Neural progenitor cell (in vitro differentiated cells): ENCODE results near the gene RNASEH2A. TPM values are rescaled to one million over a fixed set of nuclear protein-coding genes. Genes with fewer than 3 reads are reported as not detected.
A peak's percentile ranks its signal among the peaks of the same experiment; 100 is the strongest.

Source experiments
- DNase-seq: peaks from one replicate; pipeline ENCODE4 v3.0.0-alpha.2; 2016; ENCODE audit warnings: low spot score
- H2AFZ ChIP-seq: fragments of 200-600 bp; sonication (generic); replicated peaks from 2 replicates; pipeline ENCODE4 v1.6.1; 2016; ENCODE audit warnings: antibody characterized with exemption
- H3F3A ChIP-seq: fragments of 200-600 bp; sonication (generic); 2 replicates; pipeline ENCODE4 v1.6.1; 2016; ENCODE audit warnings: antibody characterized with exemption, low read depth
- H3K27ac ChIP-seq: fragments of 200-600 bp; sonication (generic); 2 replicates; pipeline ENCODE4 v1.5.1; 2016; ENCODE audit warnings: mild to moderate bottlenecking
- H3K27me3 ChIP-seq: fragments of 200-600 bp; sonication (generic); 2 replicates; pipeline ENCODE4 v1.6.1; 2016; ENCODE audit warnings: mild to moderate bottlenecking, moderate library complexity
- H3K36me3 ChIP-seq: fragments of 200-600 bp; sonication (generic); 2 replicates; pipeline ENCODE4 v1.5.1; 2016
- H3K4me1 ChIP-seq: fragments of 200-600 bp; sonication (generic); 2 replicates; pipeline ENCODE4 v1.6.1; 2016; ENCODE audit warnings: mixed run types
- H3K4me2 ChIP-seq: fragments of 200-600 bp; sonication (generic); 2 replicates; pipeline ENCODE4 v1.6.1; 2016
- H3K4me3 ChIP-seq: fragments of 200-600 bp; sonication (generic); 2 replicates; pipeline ENCODE4 v1.5.1; 2016
- H3K79me2 ChIP-seq: fragments of 200-600 bp; sonication (generic); 2 replicates; pipeline ENCODE4 v1.6.1; 2016; ENCODE audit warnings: low read depth
- H3K9ac ChIP-seq: fragments of 200-600 bp; sonication (generic); 2 replicates; pipeline ENCODE4 v1.6.1; 2016
- H3K9me3 ChIP-seq: fragments of 200-600 bp; sonication (generic); 2 replicates; pipeline ENCODE4 v1.5.1; 2016; ENCODE audit warnings: low read depth
- H4K20me1 ChIP-seq: fragments of 200-600 bp; sonication (generic); 2 replicates; pipeline ENCODE4 v1.6.1; 2016; ENCODE audit warnings: low read depth
- H3K27ac Mint-ChIP-seq: 3 replicates; pipeline ENCODE4 v1.8.0; 2021; ENCODE audit warnings: mixed read lengths
- H3K27me3 Mint-ChIP-seq: 2 replicates; pipeline ENCODE4 v1.8.0; 2022; ENCODE audit warnings: low read depth, mild to moderate bottlenecking, inconsistent platforms, moderate library complexity, mixed read lengths; ENCODE audit not compliant: insufficient read depth
- H3K36me3 Mint-ChIP-seq: 3 replicates; pipeline ENCODE4 v1.8.0; 2021; ENCODE audit warnings: mixed read lengths
- H3K4me1 Mint-ChIP-seq: 3 replicates; pipeline ENCODE4 v1.8.0; 2021; ENCODE audit warnings: mixed read lengths
- H3K4me3 Mint-ChIP-seq: 3 replicates; pipeline ENCODE4 v1.8.0; 2021; ENCODE audit warnings: mild to moderate bottlenecking, moderate library complexity, mixed read lengths
- H3K9me3 Mint-ChIP-seq: 3 replicates; pipeline ENCODE4 v1.8.0; 2020; ENCODE audit warnings: mixed read lengths
- EZH2 ChIP-seq: fragments of 200-600 bp; sonication (generic); IDR thresholded peaks from 2 replicates; pipeline ENCODE4 v1.6.1; 2017; ENCODE audit warnings: antibody characterized with exemption, mild to moderate bottlenecking, moderate library complexity
- EZH2phosphoT487 ChIP-seq: fragments of 200-600 bp; sonication (generic); IDR thresholded peaks from 2 replicates; pipeline ENCODE4 v1.6.1; 2017; ENCODE audit warnings: antibody characterized with exemption
- total RNA-seq: library from RNA; depleted of rRNA; stranded (reverse); fragments of >200 nt; gene quantifications from 2 replicates; pipeline ENCODE4 v1.2.3, GENCODE V29; 2015; ENCODE audit warnings: low replicate concordance
- TF ChIP-seq, protein P1 (sequence below): fragments of 200-600 bp; sonication (generic); IDR thresholded peaks from 2 replicates; pipeline ENCODE4 v1.5.1; 2017; ENCODE audit warnings: antibody characterized with exemption, mild to moderate bottlenecking

RNASEH2A gene
- total RNA-seq, 1 donor from 2014 or later, result 60.3 TPM

DNA sequence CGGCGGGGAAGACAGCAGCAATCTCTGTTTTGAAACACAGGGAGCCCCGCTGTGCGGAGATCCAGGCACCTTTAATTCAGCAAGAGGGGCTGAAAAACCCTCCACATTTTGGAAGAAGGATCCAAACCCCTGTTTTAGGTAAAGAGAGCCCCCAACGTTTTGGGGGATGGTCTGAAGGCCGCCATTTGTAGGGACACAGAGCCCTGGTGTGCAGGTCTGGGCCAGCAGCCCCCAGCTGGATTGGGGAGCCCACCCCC, 27.6 kb upstream of the RNASEH2A start:
- Histone ChIP-seq H3K36me3 (no peaks in the 10 kb centered on the region), H3K4me2 (peak overlapping the region; percentile 91), H3K27me3 (peaks cover 10% of the 10 kb centered on the region), H3F3A (peaks cover 59% of the 10 kb centered on the region), H3K4me1 (peaks cover 35% of the 10 kb centered on the region), H3K9ac (no peak overlapping the region), H3K4me3 (peak overlapping the region; percentile 60), H3K9me3 (no peaks in the 10 kb centered on the region), H3K27ac (no peak overlapping the region), H2AFZ (peak overlapping the region; percentile 52), H4K20me1 (no peaks in the 10 kb centered on the region), H3K79me2 (no peaks in the 10 kb centered on the region)
- TF ChIP-seq EZH2phosphoT487 (no peak), EZH2 (no peak)
- TF ChIP-seq, protein P1, sequence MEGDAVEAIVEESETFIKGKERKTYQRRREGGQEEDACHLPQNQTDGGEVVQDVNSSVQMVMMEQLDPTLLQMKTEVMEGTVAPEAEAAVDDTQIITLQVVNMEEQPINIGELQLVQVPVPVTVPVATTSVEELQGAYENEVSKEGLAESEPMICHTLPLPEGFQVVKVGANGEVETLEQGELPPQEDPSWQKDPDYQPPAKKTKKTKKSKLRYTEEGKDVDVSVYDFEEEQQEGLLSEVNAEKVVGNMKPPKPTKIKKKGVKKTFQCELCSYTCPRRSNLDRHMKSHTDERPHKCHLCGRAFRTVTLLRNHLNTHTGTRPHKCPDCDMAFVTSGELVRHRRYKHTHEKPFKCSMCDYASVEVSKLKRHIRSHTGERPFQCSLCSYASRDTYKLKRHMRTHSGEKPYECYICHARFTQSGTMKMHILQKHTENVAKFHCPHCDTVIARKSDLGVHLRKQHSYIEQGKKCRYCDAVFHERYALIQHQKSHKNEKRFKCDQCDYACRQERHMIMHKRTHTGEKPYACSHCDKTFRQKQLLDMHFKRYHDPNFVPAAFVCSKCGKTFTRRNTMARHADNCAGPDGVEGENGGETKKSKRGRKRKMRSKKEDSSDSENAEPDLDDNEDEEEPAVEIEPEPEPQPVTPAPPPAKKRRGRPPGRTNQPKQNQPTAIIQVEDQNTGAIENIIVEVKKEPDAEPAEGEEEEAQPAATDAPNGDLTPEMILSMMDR, result no peak
- H3K27me3 Mint-ChIP-seq, result peaks cover 16% of the 10 kb centered on the region
- peak overlapping the region; percentile 84 for H3K4me3 Mint-ChIP-seq
- H3K36me3 Mint-ChIP-seq, result peaks cover 4% of the 10 kb centered on the region
- no peak overlapping the region for H3K27ac Mint-ChIP-seq
- no peak for DNase-seq
- peaks cover 2% of the 10 kb centered on the region for H3K9me3 Mint-ChIP-seq
- peaks cover 38% of the 10 kb centered on the region for H3K4me1 Mint-ChIP-seq

DNA sequence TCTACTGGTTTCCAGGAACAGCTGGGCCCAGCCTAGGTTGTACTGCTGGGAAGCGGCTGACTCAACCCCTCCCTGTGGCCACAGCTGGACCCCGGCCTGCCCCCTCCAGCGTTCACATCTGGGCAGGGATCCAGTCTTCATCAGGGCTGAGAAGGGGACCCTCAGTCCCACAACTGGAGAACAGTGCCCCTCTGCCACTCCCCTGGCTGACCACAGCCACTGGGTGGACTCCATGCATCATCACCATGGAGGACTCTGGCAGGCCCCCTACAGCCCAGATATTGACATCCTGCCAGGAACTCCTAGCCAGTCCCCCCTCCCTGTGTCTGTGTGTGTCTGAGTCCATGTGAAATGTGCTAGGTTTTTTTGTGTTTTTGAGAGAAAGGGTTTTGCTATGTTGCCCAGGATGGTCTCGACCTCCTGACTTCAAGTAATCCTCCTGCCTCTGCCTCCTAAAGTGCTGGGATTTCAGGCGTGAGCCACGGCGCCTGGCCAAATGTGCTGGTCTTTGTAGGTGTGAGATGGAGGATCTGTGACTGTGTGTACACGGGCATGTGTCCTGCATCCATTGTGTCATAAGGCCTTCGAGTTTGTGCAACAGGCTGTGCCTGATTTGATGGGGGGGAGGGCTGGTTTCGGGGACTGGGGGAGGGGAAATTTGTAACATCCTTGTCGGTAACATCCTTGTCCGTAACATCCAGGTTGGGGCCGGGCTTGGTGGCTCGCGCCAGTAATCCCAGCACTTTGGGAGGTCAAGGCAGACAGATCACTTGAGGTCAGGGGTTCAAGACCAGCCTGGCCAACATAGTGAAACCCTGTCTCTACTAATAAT, 27.0 kb upstream of the RNASEH2A start:
- H3K36me3 Mint-ChIP-seq, result peaks cover 3% of the 10 kb centered on the region
- no peaks in the 10 kb centered on the region for H4K20me1 ChIP-seq
- DNase-seq, result peak; percentile 45
- H3K9ac ChIP-seq, result no peak overlapping the region
- peaks cover 35% of the 10 kb centered on the region for H3K4me1 ChIP-seq
- peak overlapping the region; percentile 91 for H3K4me2 ChIP-seq
- H3K4me3 ChIP-seq, result peak overlapping the region; percentile 60
- H3K79me2 ChIP-seq, result no peaks in the 10 kb centered on the region
- H3K27me3 Mint-ChIP-seq, result peaks cover 16% of the 10 kb centered on the region
- no peaks in the 10 kb centered on the region for H3K36me3 ChIP-seq
- no peak overlapping the region for H3K27ac ChIP-seq
- peaks cover 38% of the 10 kb centered on the region for H3K4me1 Mint-ChIP-seq
- H3K4me3 Mint-ChIP-seq, result peak overlapping the region; percentile 84
- peak overlapping the region; percentile 70 for H3K27ac Mint-ChIP-seq
- peaks cover 8% of the 10 kb centered on the region for H3K27me3 ChIP-seq
- TF ChIP-seq EZH2phosphoT487, result no peak
- TF ChIP-seq, protein P1, result peak; percentile 26
- H3F3A ChIP-seq, result peaks cover 59% of the 10 kb centered on the region
- peak overlapping the region; percentile 52 for H2AFZ ChIP-seq
- H3K9me3 ChIP-seq, result no peaks in the 10 kb centered on the region
- peaks cover 2% of the 10 kb centered on the region for H3K9me3 Mint-ChIP-seq

DNA sequence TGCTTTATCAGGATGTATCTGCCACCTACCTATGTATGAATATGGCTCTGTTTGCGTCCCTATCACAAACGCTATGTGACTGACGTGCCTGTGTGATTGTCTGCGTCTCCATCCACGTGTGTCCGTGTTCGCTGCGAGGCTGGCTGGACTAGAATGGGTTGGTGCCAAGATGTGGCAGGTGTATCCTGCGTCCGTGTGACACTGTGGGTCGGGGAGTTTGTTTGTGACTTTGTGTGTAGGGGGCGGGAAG, 24.3 kb upstream of the RNASEH2A start:
- H3K4me3 ChIP-seq, result peak overlapping the region; percentile 66
- H3K4me1 ChIP-seq, result peaks cover 31% of the 10 kb centered on the region
- no peaks in the 10 kb centered on the region for H3K27me3 ChIP-seq
- TF ChIP-seq EZH2phosphoT487, result no peak
- TF ChIP-seq EZH2, result no peak
- TF ChIP-seq, protein P1, result no peak
- no peaks in the 10 kb centered on the region for H3K36me3 Mint-ChIP-seq
- peak overlapping the region; percentile 30 for H2AFZ ChIP-seq
- H3K4me1 Mint-ChIP-seq, result peaks cover 35% of the 10 kb centered on the region
- H3K27ac ChIP-seq, result no peak overlapping the region
- no peak for DNase-seq
- H3K36me3 ChIP-seq, result no peaks in the 10 kb centered on the region
- no peaks in the 10 kb centered on the region for H3K9me3 ChIP-seq
- no peak overlapping the region for H3K9ac ChIP-seq
- peaks cover 63% of the 10 kb centered on the region for H3F3A ChIP-seq
- H3K9me3 Mint-ChIP-seq, result peaks cover 2% of the 10 kb centered on the region
- peak overlapping the region; percentile 100 for H3K27ac Mint-ChIP-seq
- no peaks in the 10 kb centered on the region for H4K20me1 ChIP-seq
- no peaks in the 10 kb centered on the region for H3K79me2 ChIP-seq
- peak overlapping the region; percentile 90 for H3K4me3 Mint-ChIP-seq
- H3K4me2 ChIP-seq, result peak overlapping the region; percentile 99
- peaks cover 14% of the 10 kb centered on the region for H3K27me3 Mint-ChIP-seq
